Measurements from ENCODE around the gene YES1.

- TF ChIP-seq TCF7L2 (IDR thresholded peaks at IDR 0.05; ENCODE audit: borderline replicate concordance, low read depth, low read length): no peak
- TF ChIP-seq CTCF (tag by site-specific recombination; IDR thresholded peaks at IDR 0.05): no peak
- no peak for TF ChIP-seq REST (tag by site-specific recombination; IDR thresholded peaks at IDR 0.05)
- TF ChIP-seq YY1 (tag by site-specific recombination; IDR thresholded peaks at IDR 0.05): no peak
- TF ChIP-seq ZNF391 (tag by site-specific recombination; IDR thresholded peaks at IDR 0.05; ENCODE audit: borderline replicate concordance, low read depth): no peak
- TF ChIP-seq ZBTB20 (tag by site-specific recombination; IDR thresholded peaks at IDR 0.05): no peak
- TF ChIP-seq ZBTB6 (tag by site-specific recombination; IDR thresholded peaks at IDR 0.05): no peak
- no peak for TF ChIP-seq ZNF548 (tag by site-specific recombination; IDR thresholded peaks at IDR 0.05)
- no peak for TF ChIP-seq ZNF274 (IDR thresholded peaks at IDR 0.05; ENCODE audit: low read length)
- no peak for TF ChIP-seq ZNF274 (tag by site-specific recombination; IDR thresholded peaks at IDR 0.05; ENCODE audit: borderline replicate concordance)
- no peak for TF ChIP-seq ZNF701 (tag by site-specific recombination; IDR thresholded peaks at IDR 0.05)
- TF ChIP-seq ZNF423 (tag by site-specific recombination; IDR thresholded peaks at IDR 0.05): no peak
These were observed 14.0 kb upstream of the YES1 start for GRCh38 chr18:825891-826585.
